Breast epithelium (tissue), 4 donors: ENCODE results near the gene ABHD4. TPM values are rescaled to one million over a fixed set of nuclear protein-coding genes. Genes with fewer than 3 reads are reported as not detected.

Experiments used
- DNase-seq, 2 donors: peaks; one replicate each; pipeline ENCODE4 v3.0.0-alpha.2; 2019; ENCODE audit warnings: low spot score in 2 of 2
- H3K27ac ChIP-seq, 2 donors: fragments of 200-600 bp; sonication (generic) in 1 of 2; one replicate each; pipeline ENCODE4 v1.5.1; 2016 to 2019; ENCODE audit warnings: mild to moderate bottlenecking in 1 of 2
- H3K27me3 ChIP-seq, 2 donors: fragments of 200-600 bp; sonication (generic) in 1 of 2; one replicate each; pipeline versions ENCODE4 v1.5.1 to v1.6.0; 2017 to 2019; ENCODE audit warnings: control low read depth in 1 of 2, mild to moderate bottlenecking in 1 of 2
- H3K36me3 ChIP-seq: fragments of 200-600 bp; one replicate; pipeline ENCODE4 v1.5.1; 2019
- H3K4me1 ChIP-seq, 2 donors: fragments of 200-600 bp; sonication (generic); one replicate each; pipeline ENCODE4 v1.5.1; 2016 to 2019; ENCODE audit warnings: control low read depth in 1 of 2
- H3K4me3 ChIP-seq, 3 donors: fragments of 200-600 bp; sonication (generic); 1 replicate in 2 of 3; 2 replicates in 1 of 3; pipeline ENCODE4 v1.5.1; 2016 to 2019; ENCODE audit warnings: mild to moderate bottlenecking in 3 of 3, moderate library complexity in 2 of 3
- H3K9me3 ChIP-seq, 2 donors: fragments of 200-600 bp; sonication (generic) in 1 of 2; one replicate each; pipeline ENCODE4 v1.5.1; 2016 to 2019; ENCODE audit warnings: control low read depth in 1 of 2
- POLR2A ChIP-seq: fragments of 450-650 bp; IDR thresholded peaks from one replicate; pipeline ENCODE4 v1.6.1; 2016; ENCODE audit warnings: antibody characterized with exemption, mild to moderate bottlenecking, moderate library complexity
- POLR2AphosphoS5 ChIP-seq, 3 donors: sonication (generic); formaldehyde crosslinking; IDR thresholded peaks; one replicate each; pipeline ENCODE4 v1.6.1; 2017; ENCODE audit warnings: antibody characterized with exemption in 3 of 3
- intact Hi-C: fragments of 100-400 bp; cut with DNase I; formaldehyde crosslinking; loops from one replicate; pipeline ENCODE4 v1.15.1; 2023; ENCODE audit warnings: low total_unique reads
- total RNA-seq, 3 donors: library from RNA; depleted of rRNA; stranded (reverse); fragments of >200 nt; gene quantifications; one replicate each; pipeline ENCODE4 v1.1.0, GENCODE V29; 2016
- TF ChIP-seq, protein P1 (sequence below), 3 donors: fragments of 450-650 bp; IDR thresholded peaks; one replicate each; pipeline ENCODE4 v1.5.1; 2016 to 2017; ENCODE audit warnings: antibody characterized with exemption in 3 of 3, mild to moderate bottlenecking in 3 of 3, moderate library complexity in 3 of 3

ABHD4 gene
- total RNA-seq, 3 donors from 2014 or later: 22.1 to 41.6 (median 25.2) TPM

DNA sequence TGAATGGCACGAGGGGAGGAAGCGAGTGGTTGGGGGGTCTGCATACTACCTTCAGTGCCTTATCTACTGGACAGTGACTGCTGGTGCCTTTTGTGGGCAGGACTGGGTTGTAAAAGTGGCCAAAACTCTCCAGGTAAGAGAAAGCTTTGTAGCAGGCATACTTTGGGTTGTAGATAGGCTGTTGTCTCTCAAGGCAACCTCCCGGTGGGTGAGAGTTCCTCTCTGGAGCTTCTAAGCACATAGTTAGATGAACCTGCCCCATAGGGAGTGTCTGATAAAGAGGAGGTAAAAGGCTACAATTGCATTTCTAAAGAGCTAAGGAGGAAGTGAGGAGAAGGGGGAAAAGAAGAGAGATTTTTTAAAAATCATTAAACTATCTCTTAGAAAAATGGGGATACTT, 4.9 kb upstream of the ABHD4 start:
- Histone ChIP-seq H3K4me1 (no peaks in the 10 kb centered on the region), H3K27ac (no peak overlapping the region), H3K4me3 (no peak overlapping the region), H3K36me3 (no peaks in the 10 kb centered on the region), H3K9me3 (no peaks in the 10 kb centered on the region), H3K27me3 (no peaks in the 10 kb centered on the region)
- intact Hi-C loops: no loop called here
- TF ChIP-seq POLR2A (no peak), POLR2AphosphoS5 (IDR thresholded peaks at IDR 0.05) (no peak)
- TF ChIP-seq, protein P1, sequence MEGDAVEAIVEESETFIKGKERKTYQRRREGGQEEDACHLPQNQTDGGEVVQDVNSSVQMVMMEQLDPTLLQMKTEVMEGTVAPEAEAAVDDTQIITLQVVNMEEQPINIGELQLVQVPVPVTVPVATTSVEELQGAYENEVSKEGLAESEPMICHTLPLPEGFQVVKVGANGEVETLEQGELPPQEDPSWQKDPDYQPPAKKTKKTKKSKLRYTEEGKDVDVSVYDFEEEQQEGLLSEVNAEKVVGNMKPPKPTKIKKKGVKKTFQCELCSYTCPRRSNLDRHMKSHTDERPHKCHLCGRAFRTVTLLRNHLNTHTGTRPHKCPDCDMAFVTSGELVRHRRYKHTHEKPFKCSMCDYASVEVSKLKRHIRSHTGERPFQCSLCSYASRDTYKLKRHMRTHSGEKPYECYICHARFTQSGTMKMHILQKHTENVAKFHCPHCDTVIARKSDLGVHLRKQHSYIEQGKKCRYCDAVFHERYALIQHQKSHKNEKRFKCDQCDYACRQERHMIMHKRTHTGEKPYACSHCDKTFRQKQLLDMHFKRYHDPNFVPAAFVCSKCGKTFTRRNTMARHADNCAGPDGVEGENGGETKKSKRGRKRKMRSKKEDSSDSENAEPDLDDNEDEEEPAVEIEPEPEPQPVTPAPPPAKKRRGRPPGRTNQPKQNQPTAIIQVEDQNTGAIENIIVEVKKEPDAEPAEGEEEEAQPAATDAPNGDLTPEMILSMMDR (IDR thresholded peaks at IDR 0.05): no peak
- no peak for DNase-seq

DNA sequence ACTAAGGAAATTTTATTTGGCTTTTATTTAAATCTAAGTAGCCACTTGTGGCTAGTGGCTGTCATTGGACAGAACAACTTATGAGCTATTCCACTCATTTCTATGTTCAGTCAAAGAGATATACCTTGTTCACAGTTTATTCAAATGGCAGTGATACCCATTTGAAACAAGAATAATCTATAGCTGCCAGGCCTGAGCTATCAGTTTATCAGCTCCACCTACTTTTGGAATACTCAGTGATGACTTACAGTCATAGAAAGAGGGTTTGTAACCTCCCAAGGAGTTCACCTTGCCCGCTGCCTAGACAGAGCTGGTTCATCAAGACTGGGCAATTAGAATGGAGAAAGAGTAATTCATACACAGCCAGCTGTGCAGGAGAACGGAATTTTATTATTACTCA, 4.5 kb upstream of the ABHD4 start:
- Histone ChIP-seq H3K9me3 (no peaks in the 10 kb centered on the region), H3K4me1 (no peaks in the 10 kb centered on the region), H3K4me3 (no peak overlapping the region), H3K36me3 (no peaks in the 10 kb centered on the region), H3K27me3 (no peaks in the 10 kb centered on the region), H3K27ac (no peak overlapping the region)
- DNase-seq: no peak
- intact Hi-C loops: no loop called here
- no peak for TF ChIP-seq POLR2A
- TF ChIP-seq, protein P1 (IDR thresholded peaks at IDR 0.05): no peak
- TF ChIP-seq POLR2AphosphoS5 (IDR thresholded peaks at IDR 0.05): no peak

DNA sequence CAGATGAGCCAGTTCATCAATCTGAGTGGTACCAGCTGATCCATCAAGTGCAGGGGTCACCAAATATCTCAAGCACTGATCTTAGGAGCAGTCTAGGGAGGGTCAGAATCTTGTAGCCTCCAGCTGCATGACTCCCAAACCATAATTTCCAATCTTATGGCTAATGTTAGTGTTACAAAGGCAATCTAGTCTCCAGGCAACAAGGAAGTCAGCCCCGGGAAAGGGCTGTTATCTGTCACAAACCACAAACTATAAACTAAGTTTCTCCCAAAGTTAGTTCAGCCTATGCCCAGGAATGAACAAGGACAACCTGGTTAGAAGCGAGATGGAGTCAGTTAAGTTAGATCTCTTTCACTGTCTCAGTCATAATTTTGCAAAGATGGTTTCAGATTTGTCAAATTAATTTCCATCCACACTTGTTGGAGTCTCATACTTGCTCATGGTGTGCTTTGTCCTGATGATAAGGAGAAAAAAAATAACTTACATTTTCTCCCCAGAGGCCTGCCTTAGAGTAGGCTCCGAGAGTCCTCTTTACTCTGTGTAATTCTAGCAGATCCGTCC, 3.9 kb upstream of the ABHD4 start:
- Histone ChIP-seq H3K9me3 (no peaks in the 10 kb centered on the region), H3K27me3 (no peaks in the 10 kb centered on the region), H3K4me1 (peaks cover 0 to 2% of the 10 kb centered on the region in 2 donors), H3K4me3 (no peak overlapping the region), H3K27ac (no peak overlapping the region), H3K36me3 (no peaks in the 10 kb centered on the region)
- no peak for TF ChIP-seq POLR2AphosphoS5 (IDR thresholded peaks at IDR 0.05)
- TF ChIP-seq POLR2A: no peak
- TF ChIP-seq, protein P1 (IDR thresholded peaks at IDR 0.05): no peak
- no peak for DNase-seq
- intact Hi-C loops: no loop called here

DNA sequence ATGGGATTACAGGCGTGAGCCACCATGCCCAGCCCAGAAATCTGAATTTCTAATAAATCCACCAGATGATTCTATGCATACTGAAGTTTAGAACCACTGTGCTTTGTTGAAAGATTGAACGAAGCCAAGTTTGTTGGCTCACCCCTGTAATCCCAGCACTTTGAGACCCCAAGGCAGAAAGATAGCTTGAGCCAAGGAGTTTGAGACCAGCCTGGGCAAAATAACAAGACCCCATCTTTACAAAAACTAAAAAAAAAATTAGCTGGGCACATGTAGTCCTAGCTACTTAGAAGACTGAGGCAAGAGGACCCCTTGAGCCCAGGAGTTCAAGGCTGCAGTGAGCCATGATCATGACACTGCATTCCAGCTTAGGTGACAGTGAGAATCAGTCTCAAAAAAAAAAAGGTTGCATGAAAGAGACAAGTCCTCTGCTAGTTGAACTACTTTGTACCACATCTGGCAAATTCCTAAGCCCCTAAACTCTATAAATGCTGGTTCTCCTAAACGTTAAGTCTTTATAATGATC, 1.7 kb upstream of the ABHD4 start:
- DNase-seq: no peak
- H3K27ac ChIP-seq: no peak overlapping the region
- H3K4me1 ChIP-seq: peaks cover 0 to 13% of the 10 kb centered on the region in 2 donors
- H3K4me3 ChIP-seq: no peak overlapping the region
- no peaks in the 10 kb centered on the region for H3K36me3 ChIP-seq
- H3K9me3 ChIP-seq: no peaks in the 10 kb centered on the region
- H3K27me3 ChIP-seq: no peaks in the 10 kb centered on the region
- intact Hi-C loops: no loop called here
- TF ChIP-seq, protein P1 (IDR thresholded peaks at IDR 0.05): no peak
- TF ChIP-seq POLR2A (no peak), POLR2AphosphoS5 (IDR thresholded peaks at IDR 0.05) (no peak)

DNA sequence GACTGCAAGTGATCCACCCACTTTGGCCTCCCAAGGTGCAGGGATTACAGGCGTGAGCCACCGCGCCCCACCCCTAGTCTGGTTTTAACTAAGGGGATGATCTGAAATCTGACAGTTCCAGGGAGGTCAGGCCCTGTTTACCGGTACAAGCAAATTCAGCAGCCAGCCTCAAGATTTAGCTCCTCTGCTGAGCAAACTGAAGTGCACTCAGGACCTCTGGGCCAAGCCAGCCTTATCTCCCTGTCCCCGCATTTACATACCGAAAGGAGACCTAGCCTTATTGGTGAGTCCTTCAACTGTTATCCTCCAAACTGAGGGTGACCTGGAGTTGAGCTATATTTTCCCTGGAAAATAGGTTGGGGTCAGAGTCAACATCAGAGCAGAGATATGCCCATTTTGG, 835 bp upstream of the ABHD4 start:
- Histone ChIP-seq H3K4me1 (peaks cover 0 to 13% of the 10 kb centered on the region in 2 donors), H3K27me3 (no peaks in the 10 kb centered on the region), H3K4me3 (peak overlapping the region in 1 of 3 donors; percentile 67), H3K27ac (no peak overlapping the region), H3K9me3 (no peaks in the 10 kb centered on the region), H3K36me3 (no peaks in the 10 kb centered on the region)
- intact Hi-C loops: no loop called here
- no peak for DNase-seq
- TF ChIP-seq, protein P1 (IDR thresholded peaks at IDR 0.05): no peak
- TF ChIP-seq POLR2AphosphoS5 (IDR thresholded peaks at IDR 0.05) (no peak), POLR2A (no peak)
